GDM1 (cell line): ENCODE measurements around the gene FPR1.

Source experiments
- DNase-seq: peaks from one replicate; lab custom pipeline; 2025; lab: John Stamatoyannopoulos, UW

FPR1 gene

GRCh38 chr19:51703575-51704515 lies 47.8 kb downstream of the FPR1 start:
- peak; percentile 91 for DNase-seq

- no peak for DNase-seq
These were observed 48.7 kb downstream of the FPR1 start for GRCh38 chr19:51702825-51703574.

GRCh38 chr19:51702103-51702824 lies 49.4 kb downstream of the FPR1 start:
- DNase-seq = no peak

GRCh38 chr19:51701468-51702100 lies 50.1 kb downstream of the FPR1 start:
- no peak for DNase-seq

GRCh38 chr19:51699170-51699569 lies 52.5 kb downstream of the FPR1 start:
- no peak for DNase-seq

GRCh38 chr19:51698296-51698695 lies 53.4 kb downstream of the FPR1 start:
- no peak for DNase-seq

GRCh38 chr19:51697169-51697776 lies 54.4 kb downstream of the FPR1 start:
- DNase-seq = no peak

GRCh38 chr19:51696606-51697005 lies 55.1 kb downstream of the FPR1 start:
- no peak for DNase-seq
